H1 (cell line): ENCODE data around the gene TMEM203. TPM values are rescaled to one million over a fixed set of nuclear protein-coding genes. Genes with fewer than 3 reads are reported as not detected.

Source experiments
- CHD2 ChIP-seq: IDR thresholded peaks from 2 replicates; pipeline ENCODE4 v1.6.1; 2012; ENCODE audit warnings: low read length, improper control_type of control experiment
- CTBP2 ChIP-seq: IDR thresholded peaks from 2 replicates; pipeline ENCODE4 v1.7.0; 2011; ENCODE audit warnings: borderline replicate concordance, mild to moderate bottlenecking, moderate library complexity, mixed read lengths, low read length; ENCODE audit not compliant: insufficient read depth, insufficient read length
- FOSL1 ChIP-seq: IDR thresholded peaks from 2 replicates; pipeline ENCODE4 v1.6.1; 2011; ENCODE audit warnings: mild to moderate bottlenecking, low read depth, low read length, moderate library complexity; ENCODE audit not compliant: insufficient read depth
- RXRA ChIP-seq: IDR thresholded peaks from 2 replicates; pipeline ENCODE4 v1.6.1; 2011; ENCODE audit warnings: low read depth, mild to moderate bottlenecking, low read length, moderate library complexity; ENCODE audit not compliant: insufficient read depth
- SP2 ChIP-seq: IDR thresholded peaks from 2 replicates; pipeline ENCODE4 v1.6.1; 2012; ENCODE audit warnings: mild to moderate bottlenecking, low read length, inconsistent platforms
- SP4 ChIP-seq: IDR thresholded peaks from 2 replicates; pipeline ENCODE4 v1.6.1; 2012; ENCODE audit warnings: low read length, inconsistent platforms
- SUZ12 ChIP-seq: fragments of 200-600 bp; sonication (generic); IDR thresholded peaks from 2 replicates; pipeline ENCODE4 v1.6.1; 2012; ENCODE audit warnings: mild to moderate bottlenecking, inconsistent platforms, low read length, moderate library complexity, mixed read lengths
- TAF7 ChIP-seq: optimal IDR thresholded peaks from 2 replicates; pipeline ENCODE3; 2011; ENCODE audit warnings: low read depth, mild to moderate bottlenecking, inconsistent platforms, low read length, moderate library complexity, borderline replicate concordance
- USF2 ChIP-seq: IDR thresholded peaks from 2 replicates; pipeline ENCODE4 v1.6.1; 2011; ENCODE audit warnings: low read length, improper control_type of control experiment
- polyA plus RNA-seq, 7 experiments: library from polyadenylated mRNA; depleted of rRNA in 3 of 7; stranded (reverse) in 5 of 7; unstranded in 2 of 7; fragments of >200 nt in 5 of 7; fragments of 200-250 nt in 2 of 7; gene quantifications; 1 replicate in 5 of 7; 2 replicates in 1 of 7; 4 replicates in 1 of 7; pipeline versions ENCODE4 v1.2.1 to v1.2.3, GENCODE V29; 2011 to 2013; ENCODE audit warnings: missing spikeins in 2 of 7, mixed read lengths in 2 of 7
- total RNA-seq: library from RNA; stranded (reverse); fragmentation: NEBNext Ultra II Directional; extraction: Animal tissue kit (Norgen Biotek cat#: 25700); gene quantifications from 2 replicates; pipeline ENCODE4 v1.2.1, GENCODE V29; 2021

The TMEM203 gene
- total and polyA plus RNA-seq, 2 of the 8 experiments (the other 6 are each of a cell fraction or from before 2014, with no cell fraction given) = 44.1 to 57.1 TPM

- TF ChIP-seq RXRA (no peak), SP2 (no peak), CHD2 (no peak), CTBP2 (no peak), SUZ12 (no peak), TAF7 (no peak), USF2 (no peak), FOSL1 (no peak), SP4 (no peak)
Observed at GRCh38 chr9:137227054-137227852, 21.8 kb upstream of the TMEM203 start, which contains the start of gene RNF224 (continued).
